Natural killer cell treated with Interleukin-12 subunit alpha and Interleukin-12 subunit beta and Interleukin-15 and Interleukin-18, amount 100 ng/mL, for 72 hours (primary cell): ENCODE results near the gene TEAD1. TPM values are rescaled to one million over a fixed set of nuclear protein-coding genes. Genes with fewer than 3 reads are reported as not detected.
"Not testable (repeated sequence)": the region's sequence is repeated elsewhere in the genome, so short reads cannot be mapped to it uniquely, and the experiment has no call there.

Source experiments
- ATAC-seq, 2 donors: fragments of 150-1000 bp; cut with Tn5 transposase in 1 of 2; sonication (Bioruptor Pico), chemical (Tn5 transposase) in 1 of 2; 2 replicates each; pipeline ENCODE4 v1.10.0; 2021
- DNase-seq: peaks from one replicate; pipeline ENCODE4 v3.0.0; 2022; ENCODE audit warnings: low spot score
- H3K27ac Mint-ChIP-seq, 2 donors: 1 replicate in 1 of 2; 2 replicates in 1 of 2; pipeline ENCODE4 v1.8.0; 2022; ENCODE audit warnings: mixed read lengths in 2 of 2, mild to moderate bottlenecking in 1 of 2, moderate library complexity in 1 of 2
- H3K27me3 Mint-ChIP-seq, 2 donors: 1 replicate in 1 of 2; 2 replicates in 1 of 2; pipeline ENCODE4 v1.8.0; 2022; ENCODE audit warnings: mixed read lengths in 2 of 2
- H3K36me3 Mint-ChIP-seq: one replicate; pipeline ENCODE4 v1.8.0; 2022; ENCODE audit warnings: mixed read lengths
- H3K4me1 Mint-ChIP-seq, 2 donors: 1 replicate in 1 of 2; 2 replicates in 1 of 2; pipeline ENCODE4 v1.8.0; 2022; ENCODE audit warnings: low read depth in 2 of 2, mixed read lengths in 2 of 2, mild to moderate bottlenecking in 1 of 2
- H3K4me3 Mint-ChIP-seq: one replicate; pipeline ENCODE4 v1.8.0; 2022; ENCODE audit warnings: mixed read lengths
- H3K9me3 Mint-ChIP-seq: 2 replicates; pipeline ENCODE4 v1.8.0; 2022; ENCODE audit warnings: mixed read lengths
- total RNA-seq, 2 donors: library from RNA; stranded (reverse); gene quantifications; one replicate each; pipeline ENCODE4 v1.2.3, GENCODE V29; 2022

The TEAD1 gene
- total RNA-seq, 2 donors from 2014 or later: 0.06 TPM; not detected in 1

- DNase-seq: no peak
- no peaks in the 10 kb centered on the region for H3K9me3 Mint-ChIP-seq
- no peaks in the 10 kb centered on the region for H3K36me3 Mint-ChIP-seq
- no peak overlapping the region for H3K27ac Mint-ChIP-seq
- H3K27me3 Mint-ChIP-seq: peaks cover 13 to 20% of the 10 kb centered on the region in 2 donors
- ATAC-seq: no peak
- H3K4me3 Mint-ChIP-seq: no peak overlapping the region
- no peaks in the 10 kb centered on the region for H3K4me1 Mint-ChIP-seq
Observed at GRCh38 chr11:12754021-12754420, 79.8 kb downstream of the TEAD1 start.

DNA sequence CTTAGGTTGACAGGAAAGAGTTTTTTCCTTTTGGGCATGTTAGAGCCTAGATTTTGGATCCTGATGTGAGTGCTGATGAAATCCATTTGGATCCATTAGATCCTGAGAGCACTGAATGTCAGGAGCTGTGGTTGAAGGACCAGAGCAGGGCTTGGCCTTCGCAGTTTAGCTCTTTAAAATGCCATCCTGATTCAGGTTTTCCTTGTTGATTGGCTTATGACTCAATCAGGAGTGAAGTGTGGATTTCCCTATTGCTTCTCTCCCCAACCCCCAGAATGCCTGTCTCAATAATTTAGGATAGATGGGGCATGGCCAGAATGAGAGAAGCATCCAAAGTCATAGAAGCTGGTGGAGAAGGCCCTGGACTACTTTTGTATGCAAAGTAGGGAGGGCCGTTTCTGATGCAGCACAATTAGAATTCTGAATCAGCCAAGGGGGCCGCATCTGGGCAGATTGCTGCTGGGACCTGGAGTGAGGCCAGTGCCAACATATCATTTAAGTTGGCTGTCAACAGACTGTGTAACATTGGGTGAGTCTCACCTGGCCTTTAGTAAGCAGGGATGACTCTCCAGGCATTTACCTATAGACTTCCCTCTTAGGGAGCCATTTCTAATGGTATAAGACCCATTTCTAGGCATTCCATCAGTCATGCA lies 80.5 kb downstream of the TEAD1 start:
- H3K4me1 Mint-ChIP-seq: no peaks in the 10 kb centered on the region
- H3K36me3 Mint-ChIP-seq: no peaks in the 10 kb centered on the region
- ATAC-seq (no peak), DNase-seq (no peak)
- H3K4me3 Mint-ChIP-seq: no peak overlapping the region
- H3K9me3 Mint-ChIP-seq: no peaks in the 10 kb centered on the region
- H3K27ac Mint-ChIP-seq: no peak overlapping the region
- peaks cover 13 to 19% of the 10 kb centered on the region in 2 donors for H3K27me3 Mint-ChIP-seq

GRCh38 chr11:12755510-12756453 lies 81.6 kb downstream of the TEAD1 start:
- H3K27me3 Mint-ChIP-seq: peaks cover 8 to 10% of the 10 kb centered on the region in 2 donors

GRCh38 chr11:12756454-12756806 lies 82.2 kb downstream of the TEAD1 start:
- DNase-seq (no peak), ATAC-seq (no peak)
- H3K27me3 Mint-ChIP-seq: peaks cover 6 to 12% of the 10 kb centered on the region in 2 donors
- H3K36me3 Mint-ChIP-seq: no peaks in the 10 kb centered on the region
- no peak overlapping the region for H3K27ac Mint-ChIP-seq
- H3K9me3 Mint-ChIP-seq: no peaks in the 10 kb centered on the region
- H3K4me3 Mint-ChIP-seq: no peak overlapping the region
- H3K4me1 Mint-ChIP-seq: no peaks in the 10 kb centered on the region

More at GRCh38 chr11:12755510-12756453, 81.6 kb downstream of the TEAD1 start:
- no peak overlapping the region for H3K27ac Mint-ChIP-seq
- no peaks in the 10 kb centered on the region for H3K9me3 Mint-ChIP-seq
- no peaks in the 10 kb centered on the region for H3K36me3 Mint-ChIP-seq
- H3K4me3 Mint-ChIP-seq: no peak overlapping the region
- ATAC-seq: no peak
- no peak for DNase-seq
- H3K4me1 Mint-ChIP-seq: no peaks in the 10 kb centered on the region

- peaks cover 8 to 12% of the 10 kb centered on the region in 2 donors for H3K27me3 Mint-ChIP-seq
- ATAC-seq: no peak
- no peak for DNase-seq
- H3K9me3 Mint-ChIP-seq: no peaks in the 10 kb centered on the region
- no peaks in the 10 kb centered on the region for H3K36me3 Mint-ChIP-seq
- no peaks in the 10 kb centered on the region for H3K4me1 Mint-ChIP-seq
- H3K27ac Mint-ChIP-seq: no peak overlapping the region
- H3K4me3 Mint-ChIP-seq: no peak overlapping the region
Observed at GRCh38 chr11:12756867-12757266, 82.6 kb downstream of the TEAD1 start.

GRCh38 chr11:12757416-12757815 lies 83.2 kb downstream of the TEAD1 start:
- Mint-ChIP-seq H3K4me1 (no peaks in the 10 kb centered on the region), H3K27me3 (peaks cover 12 to 13% of the 10 kb centered on the region in 2 donors), H3K36me3 (no peaks in the 10 kb centered on the region), H3K4me3 (no peak overlapping the region), H3K9me3 (no peaks in the 10 kb centered on the region), H3K27ac (no peak overlapping the region)
- ATAC-seq (no peak), DNase-seq (no peak)

DNA sequence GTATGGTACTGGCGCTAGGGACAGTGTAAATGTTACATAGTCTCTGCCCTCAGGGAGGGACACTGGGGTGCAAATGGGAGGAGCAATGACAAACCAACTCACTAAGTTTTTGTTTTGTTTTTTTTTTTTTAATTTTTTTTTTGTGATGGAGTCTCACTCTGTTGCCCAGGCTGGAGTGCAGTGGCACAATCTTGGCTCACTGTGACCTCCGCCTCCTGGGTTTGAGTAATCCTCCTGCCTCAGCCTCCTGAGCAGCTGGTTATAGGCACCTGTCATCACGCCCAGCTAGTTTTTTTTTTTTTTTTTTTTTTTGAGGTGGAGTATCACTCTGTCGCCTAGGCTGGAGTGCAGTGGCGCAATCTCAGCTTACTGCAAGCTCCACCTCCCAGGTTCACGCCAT lies 83.9 kb downstream of the TEAD1 start:
- H3K36me3 Mint-ChIP-seq, H3K9me3 Mint-ChIP-seq, ATAC-seq, H3K27ac Mint-ChIP-seq, DNase-seq, H3K4me1 Mint-ChIP-seq, H3K4me3 Mint-ChIP-seq: not testable (repeated sequence)
- peaks cover 12 to 14% of the 10 kb centered on the region in 2 donors for H3K27me3 Mint-ChIP-seq

DNA sequence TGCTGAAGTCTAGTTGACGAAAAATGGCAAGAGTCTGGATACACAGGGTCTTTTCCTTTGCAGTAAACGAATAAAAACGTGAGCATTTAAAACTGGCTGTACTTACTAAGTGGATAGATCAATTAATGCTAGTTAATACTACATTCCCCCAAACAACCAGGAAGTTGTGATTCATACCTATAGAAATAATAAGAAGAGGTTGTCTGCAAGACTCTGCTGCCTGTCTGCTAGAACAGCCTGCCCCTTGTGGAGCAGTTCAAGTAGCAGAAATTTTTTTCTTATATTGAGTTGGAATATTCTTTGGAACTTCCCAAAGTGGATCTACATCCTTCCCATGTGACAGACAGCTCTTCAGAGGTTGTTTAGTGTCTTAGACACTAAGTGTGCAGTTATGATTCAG lies 86.8 kb downstream of the TEAD1 start:
- Mint-ChIP-seq H3K4me3 (no peak overlapping the region), H3K27me3 (peaks cover 13 to 14% of the 10 kb centered on the region in 2 donors), H3K9me3 (no peaks in the 10 kb centered on the region), H3K36me3 (no peaks in the 10 kb centered on the region), H3K4me1 (no peaks in the 10 kb centered on the region), H3K27ac (no peak overlapping the region)
- ATAC-seq (no peak), DNase-seq (no peak)

- peaks cover 9 to 11% of the 10 kb centered on the region in 2 donors for H3K27me3 Mint-ChIP-seq
- DNase-seq (no peak), ATAC-seq (no peak)
- H3K27ac Mint-ChIP-seq: no peak overlapping the region
- H3K36me3 Mint-ChIP-seq: no peaks in the 10 kb centered on the region
- H3K4me3 Mint-ChIP-seq: no peak overlapping the region
- H3K4me1 Mint-ChIP-seq: no peaks in the 10 kb centered on the region
- H3K9me3 Mint-ChIP-seq: no peaks in the 10 kb centered on the region
Observed at GRCh38 chr11:12762278-12762677, 88.1 kb downstream of the TEAD1 start.

DNA sequence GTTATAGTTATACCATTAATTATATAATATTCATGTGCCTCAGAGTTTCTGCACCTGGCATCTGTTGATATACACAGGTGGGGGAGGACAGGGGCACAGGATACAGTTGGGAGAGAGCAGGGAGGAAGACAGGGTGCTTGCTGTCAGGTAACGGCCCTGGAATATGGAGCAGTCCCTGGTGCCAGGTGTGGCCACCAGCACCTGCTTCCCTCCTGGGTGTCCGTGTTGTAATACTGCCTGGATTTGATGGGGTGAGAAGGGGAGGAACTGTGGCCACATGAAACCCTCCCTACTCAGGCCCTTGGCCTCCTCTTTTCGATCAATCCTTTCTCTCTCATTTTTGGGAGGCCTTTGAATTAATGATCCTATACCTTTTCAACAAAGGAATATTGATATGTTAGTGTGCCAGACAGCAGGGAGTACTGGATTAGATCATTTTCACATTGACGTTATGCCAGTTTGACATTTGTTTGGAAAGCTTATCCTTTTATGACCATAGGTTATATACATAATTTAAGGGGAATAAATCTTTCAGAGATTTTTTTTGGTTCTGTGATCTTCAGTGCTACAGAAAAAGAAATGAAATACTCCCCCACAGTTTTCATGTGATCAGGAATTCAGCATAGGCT lies 88.6 kb downstream of the TEAD1 start:
- ATAC-seq: no peak

DNA sequence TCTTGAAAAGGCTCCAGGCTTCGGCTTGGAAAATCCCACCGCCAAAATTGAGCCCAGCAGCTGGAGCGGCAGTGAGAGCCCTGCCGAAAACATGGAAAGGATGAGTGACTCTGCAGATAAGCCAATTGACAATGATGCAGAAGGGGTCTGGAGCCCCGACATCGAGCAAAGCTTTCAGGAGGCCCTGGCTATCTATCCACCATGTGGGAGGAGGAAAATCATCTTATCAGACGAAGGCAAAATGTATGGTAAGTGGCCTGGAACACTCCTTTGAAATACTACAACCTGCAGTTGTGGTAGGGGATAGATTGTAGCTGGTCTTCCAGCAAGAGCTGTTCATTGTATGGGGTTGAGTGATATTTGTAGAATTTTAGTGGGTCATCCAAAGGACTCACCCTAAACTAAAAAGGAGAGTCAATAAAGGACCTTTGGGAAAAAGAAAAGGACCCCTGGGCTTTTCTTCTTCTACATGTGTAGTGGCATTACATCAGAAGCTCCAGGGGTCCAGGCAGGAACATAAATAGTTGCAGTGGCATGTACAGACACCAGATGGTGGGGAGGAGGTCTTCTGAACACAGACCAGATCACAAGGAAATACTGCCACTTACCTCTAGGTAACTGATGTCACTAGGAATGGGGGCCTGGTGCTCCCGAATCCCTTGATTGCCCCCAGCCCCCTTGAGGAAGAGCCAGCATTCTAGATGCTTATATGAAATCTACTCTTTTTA lies 90.1 kb downstream of the TEAD1 start:
- H3K27me3 Mint-ChIP-seq: peaks cover 14% of the 10 kb centered on the region in 2 donors
- no peak overlapping the region for H3K4me3 Mint-ChIP-seq
- no peaks in the 10 kb centered on the region for H3K4me1 Mint-ChIP-seq
- ATAC-seq (no peak), DNase-seq (no peak)
- H3K27ac Mint-ChIP-seq: no peak overlapping the region
- H3K36me3 Mint-ChIP-seq: no peaks in the 10 kb centered on the region
- H3K9me3 Mint-ChIP-seq: no peaks in the 10 kb centered on the region

More for the DNA sequence above, 88.6 kb downstream of the TEAD1 start:
- Mint-ChIP-seq H3K4me1 (no peaks in the 10 kb centered on the region), H3K9me3 (no peaks in the 10 kb centered on the region), H3K27me3 (peaks cover 14% of the 10 kb centered on the region in 2 donors), H3K36me3 (no peaks in the 10 kb centered on the region), H3K27ac (no peak overlapping the region), H3K4me3 (no peak overlapping the region)
- DNase-seq: no peak

- H3K9me3 Mint-ChIP-seq: no peaks in the 10 kb centered on the region
- no peaks in the 10 kb centered on the region for H3K36me3 Mint-ChIP-seq
- ATAC-seq (no peak), DNase-seq (no peak)
- no peak overlapping the region for H3K4me3 Mint-ChIP-seq
- no peak overlapping the region for H3K27ac Mint-ChIP-seq
- H3K4me1 Mint-ChIP-seq: no peaks in the 10 kb centered on the region
- peaks cover 14% of the 10 kb centered on the region in 2 donors for H3K27me3 Mint-ChIP-seq
Observed at GRCh38 chr11:12765428-12765827, 91.2 kb downstream of the TEAD1 start.

DNA sequence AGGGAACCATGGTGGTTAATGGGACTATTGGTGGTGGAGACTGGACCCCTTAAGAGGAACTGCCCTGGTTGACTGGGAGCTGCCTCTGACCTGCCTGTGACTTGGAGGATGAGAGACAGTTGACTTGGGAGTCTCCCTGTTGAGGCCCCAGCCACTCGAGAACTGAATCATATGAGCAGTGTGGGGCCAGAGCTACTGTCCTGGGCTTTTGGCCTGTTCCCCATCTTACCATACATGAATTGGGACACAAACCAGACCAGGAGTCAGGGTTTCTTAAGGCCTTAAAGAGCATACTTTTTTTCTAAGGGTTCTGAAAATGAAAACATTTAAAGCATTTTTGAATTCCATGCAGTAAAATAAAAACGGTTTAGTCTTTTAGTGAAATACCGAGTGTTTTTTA lies 92.8 kb downstream of the TEAD1 start:
- no peaks in the 10 kb centered on the region for H3K4me1 Mint-ChIP-seq
- no peak overlapping the region for H3K4me3 Mint-ChIP-seq
- ATAC-seq (no peak), DNase-seq (no peak)
- no peaks in the 10 kb centered on the region for H3K9me3 Mint-ChIP-seq
- no peak overlapping the region for H3K27ac Mint-ChIP-seq
- H3K36me3 Mint-ChIP-seq: no peaks in the 10 kb centered on the region
- peaks cover 11 to 14% of the 10 kb centered on the region in 2 donors for H3K27me3 Mint-ChIP-seq
